GM12878 (cell line): ENCODE measurements around the gene SYT1.

ENCODE experiments used
- BACH1 ChIP-seq: fragments of 450-650 bp; IDR thresholded peaks from 2 replicates; pipeline ENCODE4 v1.6.1; 2017; ENCODE audit warnings: mild to moderate bottlenecking, borderline replicate concordance
- BHLHE40 ChIP-seq, 2 experiments: fragments of 450-650 bp in 1 of 2; IDR thresholded peaks; 2 replicates each; pipeline ENCODE4 v1.6.1; 2011 to 2017; ENCODE audit warnings: low read depth in 2 of 2, borderline replicate concordance in 1 of 2, improper control_type of control experiment in 1 of 2, low read length in 1 of 2, mild to moderate bottlenecking in 1 of 2
- CEBPB ChIP-seq, 2 experiments: fragments of 150-350 bp in 1 of 2; IDR thresholded peaks; 2 replicates each; pipeline ENCODE4 v1.6.1; 2012 to 2014; ENCODE audit warnings: low read depth in 2 of 2, low read length in 2 of 2, borderline replicate concordance in 1 of 2, inconsistent platforms in 1 of 2
- CTCF ChIP-seq, 3 experiments: IDR thresholded peaks in 2 of 3; conservative IDR thresholded peaks in 1 of 3; 2 replicates each; pipeline ENCODE4 v1.5.1; 2011; ENCODE audit warnings: low read depth in 3 of 3, low read length in 3 of 3, mild to moderate bottlenecking in 3 of 3, control low read depth in 2 of 3, moderate library complexity in 2 of 3, inconsistent platforms in 1 of 3, mixed read lengths in 1 of 3; ENCODE audit not compliant: control insufficient read depth in 2 of 3, insufficient read depth in 1 of 3; ENCODE audit errors: extremely low read depth in 1 of 3
- ESRRA ChIP-seq: IDR thresholded peaks from 2 replicates; pipeline ENCODE4 v1.6.1; 2012; ENCODE audit warnings: mild to moderate bottlenecking, low read length, improper control_type of control experiment
- ETV6 ChIP-seq, 2 experiments: fragments of 450-650 bp in 1 of 2; IDR thresholded peaks in 1 of 2; conservative IDR thresholded peaks in 1 of 2; 2 replicates each; pipeline ENCODE4 v1.6.1; 2014; ENCODE audit warnings: antibody characterized with exemption in 1 of 2, borderline replicate concordance in 1 of 2, low read depth in 1 of 2, mild to moderate bottlenecking in 1 of 2, moderate library complexity in 1 of 2
- FOS ChIP-seq: IDR thresholded peaks from 3 replicates; pipeline ENCODE4 v1.6.1; 2011; ENCODE audit warnings: borderline replicate concordance; ENCODE audit not compliant: insufficient read length; ENCODE audit errors: extremely low read depth
- MAX ChIP-seq: IDR thresholded peaks from 2 replicates; pipeline ENCODE4 v1.6.1; 2012; ENCODE audit warnings: low read depth, low read length, improper control_type of control experiment
- POLR2A ChIP-seq: IDR thresholded peaks from 2 replicates; pipeline ENCODE4 v1.6.1; 2011; ENCODE audit warnings: low read depth, mild to moderate bottlenecking, low read length
- RAD21 ChIP-seq: IDR thresholded peaks from 2 replicates; pipeline ENCODE4 v1.6.1; 2011; ENCODE audit warnings: mild to moderate bottlenecking, low read depth, low read length, moderate library complexity; ENCODE audit not compliant: insufficient read depth
- SIN3A ChIP-seq: IDR thresholded peaks from 2 replicates; pipeline ENCODE4 v1.6.1; 2012; ENCODE audit warnings: low read depth, low read length, improper control_type of control experiment
- SMC3 ChIP-seq: IDR thresholded peaks from 2 replicates; pipeline ENCODE4 v1.6.1; 2011; ENCODE audit warnings: low read length, improper control_type of control experiment, borderline replicate concordance
- TCF7 ChIP-seq: IDR thresholded peaks from 2 replicates; pipeline ENCODE4 v1.6.1; 2014; ENCODE audit warnings: antibody characterized with exemption, borderline replicate concordance
- ZZZ3 ChIP-seq: IDR thresholded peaks from 2 replicates; pipeline ENCODE4 v1.6.1; 2011; ENCODE audit warnings: low read depth; ENCODE audit not compliant: control insufficient read depth, insufficient read length

GRCh38 chr12:79373896-79374499 lies 509.4 kb downstream of the SYT1 start:
- TF ChIP-seq CEBPB (IDR thresholded peaks at IDR 0.05; ENCODE audit: borderline replicate concordance in 1 of 2, low read depth in 2 of 2, low read length in 2 of 2) (no peak), TCF7 (no peak), BHLHE40 (IDR thresholded peaks at IDR 0.05; ENCODE audit: borderline replicate concordance in 1 of 2, low read depth in 2 of 2, low read length in 1 of 2) (no peak), CTCF (IDR thresholded peaks at IDR 0.05 in 2 of 3, conservative IDR thresholded peaks at IDR 0.05 in 1 of 3; ENCODE audit: control insufficient read depth in 2 of 3, extremely low read depth in 1 of 3, insufficient read depth in 1 of 3, low read depth in 3 of 3, low read length in 3 of 3) (peak; percentile 48 to 59 (median 58)), FOS (no peak), POLR2A (no peak), SMC3 (no peak), RAD21 (peak; percentile 59), SIN3A (no peak), MAX (no peak), ETV6 (conservative IDR thresholded peaks at IDR 0.05 in 1 of 2, IDR thresholded peaks at IDR 0.05 in 1 of 2; ENCODE audit: borderline replicate concordance in 1 of 2, low read depth in 1 of 2) (no peak), ZZZ3 (no peak), BACH1 (no peak), ESRRA (no peak)
